Activated T-helper 1 cell treated with anti-CD3 and anti-CD28 coated beads, Interleukin-2, amount 50 U/mL, for 16 hours (primary cell): ENCODE data around the gene SULT4A1.

Experiments used
- DNase-seq, 2 donors: peaks; one replicate each; pipeline ENCODE4 v3.0.0-alpha.2; 2020; ENCODE audit warnings: low read depth in 1 of 2, low spot score in 1 of 2

SULT4A1 gene

GRCh38 chr22:43845981-43846380 lies 16.3 kb downstream of the SULT4A1 start:
- DNase-seq, result no peak

- no peak for DNase-seq
These were observed 17.5 kb downstream of the SULT4A1 start for GRCh38 chr22:43844560-43845545.

GRCh38 chr22:43843783-43844530 lies 18.4 kb downstream of the SULT4A1 start:
- DNase-seq, result no peak

- DNase-seq, result no peak
These were observed 20.6 kb downstream of the SULT4A1 start for GRCh38 chr22:43841742-43842141.

- DNase-seq, result no peak
These were observed 21.5 kb downstream of the SULT4A1 start for GRCh38 chr22:43840851-43841250.

GRCh38 chr22:43840431-43840830 lies 21.9 kb downstream of the SULT4A1 start:
- no peak for DNase-seq

GRCh38 chr22:43839781-43840180 lies 22.5 kb downstream of the SULT4A1 start:
- DNase-seq, result no peak

GRCh38 chr22:43838571-43839307 lies 23.6 kb downstream of the SULT4A1 start:
- no peak for DNase-seq

GRCh38 chr22:43838161-43838560 lies 24.2 kb downstream of the SULT4A1 start:
- no peak for DNase-seq

GRCh38 chr22:43837666-43838065 lies 24.6 kb downstream of the SULT4A1 start:
- no peak for DNase-seq

GRCh38 chr22:43835736-43836135 lies 26.6 kb downstream of the SULT4A1 start:
- DNase-seq, result no peak

- no peak for DNase-seq
These were observed 27.1 kb downstream of the SULT4A1 start for GRCh38 chr22:43835166-43835565.

GRCh38 chr22:43833286-43834240 lies 28.8 kb downstream of the SULT4A1 start:
- DNase-seq, result no peak

- DNase-seq, result no peak
These were observed 29.7 kb downstream of the SULT4A1 start for GRCh38 chr22:43832393-43833265.

- DNase-seq, result no peak
These were observed 30.5 kb downstream of the SULT4A1 start for GRCh38 chr22:43831561-43832392.

- DNase-seq, result no peak
These were observed 31.3 kb downstream of the SULT4A1 start for GRCh38 chr22:43830931-43831560.

GRCh38 chr22:43829904-43830851 lies 32.1 kb downstream of the SULT4A1 start:
- DNase-seq, result no peak
